Astrocyte of the hippocampus (primary cell): ENCODE data around the gene ZNF473.
"Not testable (repeated sequence)": the region's sequence is repeated elsewhere in the genome, so short reads cannot be mapped to it uniquely, and the experiment has no call there.

Experiments used
- DNase-seq: peaks from one replicate; pipeline ENCODE4 v3.0.0; 2011; ENCODE audit warnings: low read depth, low spot score

ZNF473 gene

DNA sequence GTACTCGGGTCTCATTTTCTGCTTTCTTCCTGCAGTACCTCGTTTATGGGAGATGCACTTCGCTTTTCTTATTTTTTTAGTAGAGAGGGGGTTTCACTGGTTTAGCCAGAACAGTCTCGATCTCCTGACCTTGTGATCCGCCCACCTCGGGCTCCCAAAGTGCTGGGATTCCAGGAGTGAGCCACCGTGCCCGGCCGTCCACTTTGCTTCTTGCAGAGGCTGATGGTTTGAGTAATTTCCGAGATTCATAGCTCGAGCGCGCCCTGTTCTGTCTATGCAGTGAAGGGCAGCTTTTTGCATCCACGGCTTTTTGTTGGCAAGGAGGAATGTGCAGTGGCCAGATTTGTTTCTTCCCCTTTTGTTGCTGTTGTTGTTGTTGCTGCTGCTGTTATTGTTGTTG lies 73.1 kb downstream of the ZNF473 start:
- not testable (repeated sequence) for DNase-seq

DNA sequence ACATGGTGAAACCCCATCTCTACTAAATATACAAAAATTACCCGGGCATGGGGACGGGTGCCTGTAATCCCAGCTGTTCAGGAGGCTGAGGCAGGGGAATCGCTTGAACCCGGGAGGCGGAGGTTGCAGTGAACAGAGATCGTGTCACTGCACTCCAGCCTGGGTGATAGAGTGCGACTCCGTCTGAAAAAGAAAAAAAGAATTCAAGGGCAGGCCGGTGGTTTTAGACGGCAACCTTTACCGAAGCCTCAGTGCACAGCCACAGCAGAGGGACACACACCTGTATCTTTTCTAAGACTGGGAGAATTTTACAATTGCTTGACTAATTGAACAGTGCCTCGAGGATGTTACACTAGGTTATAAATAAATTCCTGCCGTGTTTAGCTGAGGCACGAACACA lies 73.9 kb downstream of the ZNF473 start:
- not testable (repeated sequence) for DNase-seq

DNA sequence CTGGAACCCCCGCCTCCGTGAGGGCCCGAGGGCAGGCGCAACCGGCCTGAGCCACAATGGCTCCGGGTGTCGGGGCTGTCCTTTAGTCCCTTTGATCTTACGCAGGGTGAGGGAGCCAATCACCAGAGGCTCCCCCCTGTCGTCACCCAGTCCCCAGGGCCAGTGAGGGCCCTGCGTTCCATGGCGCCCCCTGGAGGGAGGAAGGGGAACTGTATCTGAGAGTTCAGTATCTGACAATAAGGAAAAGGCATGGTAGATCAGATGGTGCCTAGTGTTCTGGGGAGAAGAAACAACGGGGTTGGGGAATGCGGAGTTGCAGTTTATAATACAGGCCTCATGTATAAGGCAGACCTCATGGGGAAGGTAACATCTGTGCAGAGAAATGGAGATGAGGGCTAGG lies 75.1 kb downstream of the ZNF473 start:
- DNase-seq = not testable (repeated sequence)
